H1 (cell line): ENCODE data around the gene PHTF2. TPM values are rescaled to one million over a fixed set of nuclear protein-coding genes. Genes with fewer than 3 reads are reported as not detected.

Experiments used
- CTCF ChIA-PET: fragments of 300-600 bp; sonication (Branson Sonifier 250); formaldehyde crosslinking; loops from one replicate; lab custom pipeline; 2021; ENCODE audit not compliant: partially characterized antibody; lab: Charles Lee
- POLR2A ChIA-PET: fragments of 300-600 bp; sonication (Branson Sonifier 250); formaldehyde crosslinking; loops from one replicate; lab custom pipeline; 2021; ENCODE audit warnings: inconsistent platforms; ENCODE audit not compliant: partially characterized antibody; lab: Charles Lee
- DNase-seq, 2 experiments: peaks; one replicate each; pipeline versions ENCODE4 v3.0.0 to v3.0.0-alpha.2; 2010 to 2022; ENCODE audit warnings: low spot score in 2 of 2, low read depth in 1 of 2, mixed read lengths in 1 of 2
- FAIRE-seq: peaks from 2 replicates; lab custom pipeline; 2011; peaks lifted over from hg19 to GRCh38; lab: Jason Lieb, UNC
- H2AFZ ChIP-seq: 2 replicates; pipeline ENCODE4 v1.8.1; 2012; ENCODE audit warnings: low read length, inconsistent platforms
- H2AK5ac ChIP-seq: 2 replicates; pipeline ENCODE4 v1.6.1; 2013; ENCODE audit warnings: low read depth, low read length
- H2BK120ac ChIP-seq: replicated peaks from 2 replicates; pipeline ENCODE3; 2013; ENCODE audit warnings: low read depth, low read length, inconsistent platforms
- H2BK12ac ChIP-seq: 2 replicates; pipeline ENCODE4 v1.6.1; 2013; ENCODE audit warnings: low read depth, low read length
- H2BK15ac ChIP-seq: 2 replicates; pipeline ENCODE4 v1.6.1; 2013; ENCODE audit warnings: low read length
- H2BK20ac ChIP-seq: 2 replicates; pipeline ENCODE4 v1.6.1; 2013; ENCODE audit warnings: low read length
- H2BK5ac ChIP-seq: 2 replicates; pipeline ENCODE4 v1.6.1; 2013; ENCODE audit warnings: low read depth, low read length
- H3K14ac ChIP-seq: 2 replicates; pipeline ENCODE4 v1.6.1; 2013; ENCODE audit warnings: inconsistent platforms; ENCODE audit not compliant: insufficient read length
- H3K18ac ChIP-seq: 2 replicates; pipeline ENCODE4 v1.6.1; 2013; ENCODE audit warnings: low read length; ENCODE audit errors: extremely low read depth
- H3K23ac ChIP-seq: 2 replicates; pipeline ENCODE4 v1.6.1; 2013; ENCODE audit warnings: inconsistent platforms; ENCODE audit not compliant: insufficient read length
- H3K23me2 ChIP-seq: 2 replicates; pipeline ENCODE4 v1.6.1; 2013; ENCODE audit warnings: low read depth, low read length
- H3K27ac ChIP-seq: 2 replicates; pipeline ENCODE4 v1.6.1; 2011; ENCODE audit warnings: low read depth, low read length, inconsistent platforms
- H3K27me3 ChIP-seq, 4 experiments: replicated peaks in 1 of 4; 1 replicate in 1 of 4; 2 replicates in 3 of 4; pipeline versions ENCODE4 v1.6.1 to v1.8.1; 2011 to 2013; ENCODE audit warnings: low read length in 3 of 4, mild to moderate bottlenecking in 3 of 4, inconsistent platforms in 2 of 4, mixed read lengths in 2 of 4, moderate library complexity in 1 of 4; ENCODE audit not compliant: control insufficient read depth in 3 of 4, insufficient read depth in 3 of 4; ENCODE audit errors: extremely low read depth in 1 of 4
- H3K36me3 ChIP-seq, 4 experiments: 2 replicates each; pipeline versions ENCODE4 v1.6.1 to v1.8.1; 2011 to 2013; ENCODE audit warnings: mild to moderate bottlenecking in 4 of 4, low read length in 3 of 4, moderate library complexity in 2 of 4, control low read depth in 1 of 4, inconsistent platforms in 1 of 4; ENCODE audit not compliant: insufficient read depth in 4 of 4, control insufficient read depth in 2 of 4
- H3K4ac ChIP-seq: replicated peaks from 2 replicates; pipeline ENCODE3; 2013; ENCODE audit warnings: low read length, low read depth, mixed read lengths, inconsistent platforms; ENCODE audit not compliant: insufficient read length
- H3K4me1 ChIP-seq, 4 experiments: replicated peaks in 1 of 4; 1 replicate in 1 of 4; 2 replicates in 3 of 4; pipeline versions ENCODE4 v1.6.1 to v1.8.1; 2011 to 2013; ENCODE audit warnings: low read length in 3 of 4, inconsistent platforms in 2 of 4, mixed read lengths in 1 of 4; ENCODE audit not compliant: insufficient read depth in 4 of 4, control insufficient read depth in 3 of 4
- H3K4me2 ChIP-seq, 2 experiments: 2 replicates each; pipeline versions ENCODE4 v1.6.1 to v1.8.1; 2011 to 2013; ENCODE audit warnings: low read depth in 2 of 2, low read length in 2 of 2, control low read depth in 1 of 2, inconsistent platforms in 1 of 2, mild to moderate bottlenecking in 1 of 2; ENCODE audit not compliant: insufficient read depth in 1 of 2
- H3K4me3 ChIP-seq, 4 experiments: fragments of 200-600, 300-600 bp in 1 of 4; sonication (generic), shearing (Covaris generic), sonication (Bioruptor Twin) in 1 of 4; 2 replicates each; pipeline versions ENCODE4 v1.5.1 to v1.8.1; 2011 to 2016; ENCODE audit warnings: low read length in 4 of 4, low read depth in 3 of 4, control low read depth in 2 of 4, inconsistent platforms in 2 of 4, mild to moderate bottlenecking in 2 of 4, mixed read lengths in 1 of 4, moderate library complexity in 1 of 4; ENCODE audit not compliant: insufficient read depth in 2 of 4; ENCODE audit errors: extremely low read depth in 1 of 4
- H3K56ac ChIP-seq: replicated peaks from 2 replicates; pipeline ENCODE3; 2013; ENCODE audit warnings: low read depth, mild to moderate bottlenecking, mixed read lengths, low read length, inconsistent platforms; ENCODE audit not compliant: insufficient read length
- H3K79me1 ChIP-seq: 2 replicates; pipeline ENCODE4 v1.6.1; 2013; ENCODE audit warnings: low read depth, low read length, control low read depth
- H3K79me2 ChIP-seq, 2 experiments: 2 replicates each; pipeline versions ENCODE4 v1.6.1 to v1.8.1; 2012 to 2013; ENCODE audit warnings: low read length in 2 of 2, mild to moderate bottlenecking in 2 of 2, inconsistent platforms in 1 of 2; ENCODE audit not compliant: insufficient read depth in 2 of 2, control insufficient read depth in 1 of 2
- H3K9ac ChIP-seq, 4 experiments: replicated peaks in 1 of 4; 1 replicate in 1 of 4; 2 replicates in 3 of 4; pipeline versions ENCODE4 v1.6.1 to v1.8.1; 2011 to 2013; ENCODE audit warnings: low read depth in 3 of 4, low read length in 3 of 4, control low read depth in 2 of 4, mild to moderate bottlenecking in 2 of 4, moderate library complexity in 2 of 4, inconsistent platforms in 1 of 4; ENCODE audit errors: extremely low read depth in 1 of 4
- H3K9me3 ChIP-seq, 2 experiments: 2 replicates each; pipeline versions ENCODE4 v1.6.1 to v1.8.1; 2012 to 2013; ENCODE audit warnings: mild to moderate bottlenecking in 2 of 2, moderate library complexity in 2 of 2, control low read depth in 1 of 2, inconsistent platforms in 1 of 2, low read depth in 1 of 2, low read length in 1 of 2, mixed read lengths in 1 of 2; ENCODE audit not compliant: insufficient read depth in 2 of 2
- H4K20me1 ChIP-seq, 2 experiments: replicated peaks in 1 of 2; 2 replicates each; pipeline versions ENCODE3 to v1.8.1; 2011 to 2013; ENCODE audit warnings: inconsistent platforms in 2 of 2, low read length in 2 of 2, mild to moderate bottlenecking in 1 of 2; ENCODE audit not compliant: insufficient read depth in 2 of 2, control insufficient read depth in 1 of 2
- H4K5ac ChIP-seq: 2 replicates; pipeline ENCODE4 v1.6.1; 2013; ENCODE audit warnings: low read length, low read depth, mixed read lengths, inconsistent platforms; ENCODE audit not compliant: insufficient read length
- H4K8ac ChIP-seq: 2 replicates; pipeline ENCODE4 v1.8.0; 2013; ENCODE audit warnings: mild to moderate bottlenecking, moderate library complexity, low read length, inconsistent platforms; ENCODE audit not compliant: insufficient read depth; ENCODE audit errors: extremely low read depth
- H4K91ac ChIP-seq: replicated peaks from 2 replicates; pipeline ENCODE3; 2013; ENCODE audit warnings: low read length, mixed read lengths, inconsistent platforms; ENCODE audit not compliant: insufficient read length
- ASH2L ChIP-seq: fragments of 200-600, 300-600 bp; sonication (generic); IDR thresholded peaks from one replicate; pipeline ENCODE4 v1.7.1; 2017; ENCODE audit warnings: low read length
- CBX5 ChIP-seq: fragments of 300-800, 300-1000 bp; sonication (generic); IDR thresholded peaks from 2 replicates; pipeline ENCODE4 v1.7.1; 2016; ENCODE audit warnings: antibody characterized with exemption, low read length, low read depth
- CEBPB ChIP-seq: IDR thresholded peaks from 2 replicates; pipeline ENCODE4 v1.6.1; 2012; ENCODE audit warnings: low read depth, low read length
- EZH2 ChIP-seq: fragments of 200-600 bp; sonication (generic); IDR thresholded peaks from 2 replicates; pipeline ENCODE4 v1.7.1; 2012; ENCODE audit warnings: low read depth, mild to moderate bottlenecking, moderate library complexity, low read length, inconsistent platforms; ENCODE audit not compliant: severe bottlenecking
- FOSL1 ChIP-seq: IDR thresholded peaks from 2 replicates; pipeline ENCODE4 v1.6.1; 2011; ENCODE audit warnings: mild to moderate bottlenecking, low read depth, low read length, moderate library complexity; ENCODE audit not compliant: insufficient read depth
- KDM4A ChIP-seq: IDR thresholded peaks from one replicate; pipeline ENCODE4 v1.7.1; 2012; ENCODE audit warnings: low read depth, mild to moderate bottlenecking, moderate library complexity, low read length, inconsistent platforms; ENCODE audit not compliant: severe bottlenecking
- KDM5A ChIP-seq: fragments of 200-600 bp; IDR thresholded peaks from 2 replicates; pipeline ENCODE4 v1.7.1; 2012; ENCODE audit warnings: mild to moderate bottlenecking, low read length, inconsistent platforms, mixed read lengths
- MAFK ChIP-seq: IDR thresholded peaks from 2 replicates; pipeline ENCODE4 v1.6.1; 2012; ENCODE audit warnings: low read depth, mild to moderate bottlenecking, improper control_type of control experiment, low read length
- POLR2AphosphoS5 ChIP-seq: IDR thresholded peaks from 2 replicates; pipeline ENCODE4 v1.6.1; 2011; ENCODE audit warnings: low read depth, low read length
- RAD21 ChIP-seq, 2 experiments: IDR thresholded peaks in 1 of 2; conservative IDR thresholded peaks in 1 of 2; 2 replicates each; pipeline ENCODE4 v1.6.1; 2011; ENCODE audit warnings: low read depth in 2 of 2, low read length in 2 of 2, improper control_type of control experiment in 1 of 2, inconsistent platforms in 1 of 2, mild to moderate bottlenecking in 1 of 2, moderate library complexity in 1 of 2
- SAP30 ChIP-seq: fragments of 300-600 bp; sonication (generic); IDR thresholded peaks from 2 replicates; pipeline ENCODE4 v1.7.1; 2012; ENCODE audit warnings: low read length, moderate library complexity, mild to moderate bottlenecking, inconsistent platforms; ENCODE audit not compliant: insufficient read depth, insufficient replicate concordance
- SIN3A ChIP-seq, 2 experiments: IDR thresholded peaks in 1 of 2; conservative IDR thresholded peaks in 1 of 2; 2 replicates each; pipeline ENCODE4 v1.6.1; 2011 to 2012; ENCODE audit warnings: low read length in 2 of 2, improper control_type of control experiment in 1 of 2, low read depth in 1 of 2, mild to moderate bottlenecking in 1 of 2
- SP1 ChIP-seq: IDR thresholded peaks from 2 replicates; pipeline ENCODE4 v1.6.1; 2011; ENCODE audit warnings: low read depth, low read length
- SP4 ChIP-seq: IDR thresholded peaks from 2 replicates; pipeline ENCODE4 v1.6.1; 2012; ENCODE audit warnings: low read length, inconsistent platforms
- SUZ12 ChIP-seq: fragments of 200-600 bp; sonication (generic); IDR thresholded peaks from 2 replicates; pipeline ENCODE4 v1.6.1; 2012; ENCODE audit warnings: mild to moderate bottlenecking, inconsistent platforms, low read length, moderate library complexity, mixed read lengths
- WGBS, 2 experiments: shearing (Covaris generic) in 1 of 2; methylation state at CpG; one replicate each; pipeline versions ENCODE4 v1.1.6 to v1.1.7; 2013 to 2015; ENCODE audit warnings: low lambda C conversion rate in 2 of 2, mixed read lengths in 2 of 2, inconsistent platforms in 1 of 2, low coverage in 1 of 2, missing lambda C conversion rate in 1 of 2; ENCODE audit not compliant: insufficient replicate concordance in 2 of 2, insufficient coverage in 1 of 2, insufficient read length in 1 of 2; ENCODE audit errors: extremely low coverage in 1 of 2, missing lambda C conversion rate in 1 of 2; 5-methylcytosine and 5-hydroxymethylcytosine counted together
- polyA plus RNA-seq, 7 experiments: library from polyadenylated mRNA; depleted of rRNA in 3 of 7; stranded (reverse) in 5 of 7; unstranded in 2 of 7; fragments of >200 nt in 5 of 7; fragments of 200-250 nt in 2 of 7; gene quantifications; 1 replicate in 5 of 7; 2 replicates in 1 of 7; 4 replicates in 1 of 7; pipeline versions ENCODE4 v1.2.1 to v1.2.3, GENCODE V29; 2011 to 2013; ENCODE audit warnings: missing spikeins in 2 of 7, mixed read lengths in 2 of 7
- total RNA-seq: library from RNA; stranded (reverse); fragmentation: NEBNext Ultra II Directional; extraction: Animal tissue kit (Norgen Biotek cat#: 25700); gene quantifications from 2 replicates; pipeline ENCODE4 v1.2.1, GENCODE V29; 2021

The PHTF2 gene
- total and polyA plus RNA-seq, 2 of the 8 experiments (the other 6 are each of a cell fraction or from before 2014, with no cell fraction given): 9.0 to 25.4 TPM

DNA sequence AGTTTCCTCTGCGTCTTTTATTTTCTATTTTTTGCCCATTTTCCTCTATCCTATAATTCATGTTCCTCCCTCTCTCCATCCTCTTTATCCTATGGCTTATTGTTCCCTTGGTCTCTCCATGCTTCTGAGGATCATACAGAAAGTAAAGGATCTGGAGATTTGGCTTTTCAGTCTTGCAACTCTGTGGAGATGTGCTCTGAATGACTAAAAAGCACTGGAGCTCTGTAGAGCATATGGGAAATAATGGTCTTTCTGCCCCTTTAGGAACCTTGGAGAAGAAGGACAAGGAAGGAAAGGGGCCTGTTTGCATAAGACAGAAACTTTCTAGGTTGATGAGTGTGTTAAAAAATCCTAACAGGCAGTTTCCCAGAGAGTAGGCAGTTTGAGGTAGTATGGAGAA lies 120.1 kb downstream of the PHTF2 start:
- WGBS, 2 experiments: 88% methylated on average over 1 of the region's 1 CpG; no CpG with 5 or more reads in 1 of the 2 experiments
- POLR2A ChIA-PET: no interaction called here
- Histone ChIP-seq H2AFZ (no peak overlapping the region), H4K91ac (no peak overlapping the region), H2BK15ac (no peak overlapping the region), H3K56ac (no peak overlapping the region), H3K27ac (no peak overlapping the region; the same call in 1 of the 2 replicates), H3K4me1 (no peaks in the 10 kb centered on the region), H3K23ac (no peak overlapping the region), H3K36me3 (peaks cover 0 to 6% (median 0%) of the 10 kb centered on the region in 4 experiments; a peak in 2 of 8 replicates), H3K4ac (no peak overlapping the region), H2BK5ac (no peak overlapping the region), H2BK12ac (no peak overlapping the region), H3K27me3 (no peaks in the 10 kb centered on the region), H3K23me2 (no peaks in the 10 kb centered on the region), H4K20me1 (no peaks in the 10 kb centered on the region), H2AK5ac (no peak overlapping the region), H3K14ac (no peak overlapping the region), H3K79me1 (no peaks in the 10 kb centered on the region), H3K18ac (no peak overlapping the region), H3K9ac (no peak overlapping the region), H2BK20ac (no peak overlapping the region), H3K4me3 (no peak overlapping the region), H3K9me3 (no peaks in the 10 kb centered on the region), H4K8ac (no peak overlapping the region), H3K4me2 (no peak overlapping the region), H2BK120ac (no peak overlapping the region), H3K79me2 (no peaks in the 10 kb centered on the region), H4K5ac (no peak overlapping the region)
- CTCF ChIA-PET: no interaction called here
- FAIRE-seq (no peak), DNase-seq (no peak)
- TF ChIP-seq POLR2AphosphoS5 (no peak), SAP30 (no peak), KDM4A (no peak), CBX5 (no peak), MAFK (no peak), SP4 (no peak), ASH2L (no peak), SP1 (no peak), FOSL1 (no peak), RAD21 (IDR thresholded peaks at IDR 0.05 in 1 of 2, conservative IDR thresholded peaks at IDR 0.05 in 1 of 2; ENCODE audit: low read depth in 2 of 2, low read length in 2 of 2) (no peak), CEBPB (no peak), KDM5A (no peak), EZH2 (no peak), SUZ12 (no peak), SIN3A (conservative IDR thresholded peaks at IDR 0.05 in 1 of 2, IDR thresholded peaks at IDR 0.05 in 1 of 2; ENCODE audit: low read depth in 1 of 2, low read length in 2 of 2) (no peak)
